CD8-positive, alpha-beta memory T cell (primary cell): Measurements from ENCODE around the gene PTGS1. TPM values are rescaled to one million over a fixed set of nuclear protein-coding genes. Genes with fewer than 3 reads are reported as not detected.

Experiments
- CTCF ChIA-PET: fragments of 350-600 bp; sonication (Branson Sonifier 250); formaldehyde crosslinking; loops from one replicate; lab custom pipeline; 2021; ENCODE audit warnings: antibody characterized with exemption; lab: Charles Lee
- POLR2A ChIA-PET: fragments of 350-600 bp; sonication (Branson Sonifier 250); formaldehyde crosslinking; loops from one replicate; lab custom pipeline; 2021; ENCODE audit warnings: antibody characterized with exemption; lab: Charles Lee
- DNase-seq, 5 donors: peaks; one replicate each; pipeline versions ENCODE4 v3.0.0 to v3.0.0-alpha.2; 2020 to 2022; ENCODE audit warnings: mixed read lengths in 1 of 5
- H3K27ac ChIP-seq: one replicate; pipeline ENCODE4 v1.7.0; 2013; ENCODE audit warnings: low read depth, mild to moderate bottlenecking, low read length, moderate library complexity
- H3K27me3 ChIP-seq: 2 replicates; pipeline ENCODE4 v1.7.0; 2013; ENCODE audit warnings: low read length, mild to moderate bottlenecking; ENCODE audit not compliant: insufficient read depth, poor library complexity, severe bottlenecking
- H3K36me3 ChIP-seq: 2 replicates; pipeline ENCODE4 v1.7.0; 2013; ENCODE audit warnings: mild to moderate bottlenecking, low read length, moderate library complexity; ENCODE audit not compliant: insufficient read depth
- H3K4me1 ChIP-seq: 2 replicates; pipeline ENCODE4 v1.7.0; 2013; ENCODE audit warnings: mild to moderate bottlenecking, low read length, moderate library complexity; ENCODE audit not compliant: insufficient read depth
- H3K4me3 ChIP-seq: 2 replicates; pipeline ENCODE4 v1.7.0; 2013; ENCODE audit warnings: mild to moderate bottlenecking, low read length
- H3K9me3 ChIP-seq: 2 replicates; pipeline ENCODE4 v1.7.0; 2013; ENCODE audit warnings: mild to moderate bottlenecking, low read length
- H3K27ac Mint-ChIP-seq, 8 donors: one replicate each; pipeline ENCODE4 v1.8.0; 2020 to 2021; ENCODE audit warnings: mixed read lengths in 8 of 8, mild to moderate bottlenecking in 6 of 8, inconsistent platforms in 3 of 8, moderate library complexity in 3 of 8
- H3K27me3 Mint-ChIP-seq, 2 donors: one replicate each; pipeline ENCODE4 v1.8.0; 2020 to 2021; ENCODE audit warnings: mixed read lengths in 2 of 2, mild to moderate bottlenecking in 1 of 2, moderate library complexity in 1 of 2
- H3K36me3 Mint-ChIP-seq, 3 donors: one replicate each; pipeline ENCODE4 v1.8.0; 2020 to 2021; ENCODE audit warnings: mixed read lengths in 3 of 3, inconsistent platforms in 1 of 3, mild to moderate bottlenecking in 1 of 3
- H3K4me1 Mint-ChIP-seq, 3 donors: one replicate each; pipeline ENCODE4 v1.8.0; 2020 to 2021; ENCODE audit warnings: mixed read lengths in 3 of 3, inconsistent platforms in 1 of 3, mild to moderate bottlenecking in 1 of 3
- H3K4me3 Mint-ChIP-seq, 7 donors: one replicate each; pipeline ENCODE4 v1.8.0; 2020 to 2021; ENCODE audit warnings: mixed read lengths in 7 of 7, mild to moderate bottlenecking in 6 of 7, moderate library complexity in 4 of 7, inconsistent platforms in 2 of 7
- H3K9me3 Mint-ChIP-seq, 5 donors: one replicate each; pipeline ENCODE4 v1.8.0; 2020 to 2022; ENCODE audit warnings: mixed read lengths in 5 of 5, mild to moderate bottlenecking in 3 of 5, moderate library complexity in 2 of 5, inconsistent platforms in 1 of 5
- polyA plus RNA-seq: library from polyadenylated mRNA; unstranded; fragments of 300-500 nt; fragmentation: Illumina TruSeq; gene quantifications from one replicate; pipeline ENCODE4 v1.2.3, GENCODE V29; 2021
- total RNA-seq, 2 experiments: library from RNA; stranded (reverse); gene quantifications; one replicate each; pipeline ENCODE4 v1.2.3, GENCODE V29; 2021

The PTGS1 gene
- total and polyA plus RNA-seq, 3 experiments from 2014 or later, result 0.27 to 0.44 TPM; not detected in 1

GRCh38 chr9:122389195-122389594 lies 18.4 kb downstream of the PTGS1 start:
- H3K9me3 Mint-ChIP-seq, result no peaks in the 10 kb centered on the region
- no peak overlapping the region for H3K4me3 Mint-ChIP-seq
- no peaks in the 10 kb centered on the region for H3K9me3 ChIP-seq
- H3K27me3 Mint-ChIP-seq, result peaks cover 13 to 23% of the 10 kb centered on the region in 2 donors
- ChIA-PET CTCF (interaction anchor here (1.2 kb wide), 1 partner anchor 38 kb away, joined by 3 read pairs; no protein-coding TSS in a partner anchor), POLR2A (no interaction called here)
- no peaks in the 10 kb centered on the region for H3K36me3 ChIP-seq
- H3K4me3 ChIP-seq, result no peak overlapping the region
- H3K27ac Mint-ChIP-seq, result no peak overlapping the region
- DNase-seq, result no peak
- no peak overlapping the region for H3K27ac ChIP-seq
- no peaks in the 10 kb centered on the region for H3K4me1 Mint-ChIP-seq
- H3K36me3 Mint-ChIP-seq, result no peaks in the 10 kb centered on the region
- H3K4me1 ChIP-seq, result no peaks in the 10 kb centered on the region
- H3K27me3 ChIP-seq, result peaks cover 7% of the 10 kb centered on the region

- Histone ChIP-seq H3K27me3 (peaks cover 11% of the 10 kb centered on the region), H3K4me3 (no peak overlapping the region), H3K36me3 (no peaks in the 10 kb centered on the region), H3K4me1 (no peaks in the 10 kb centered on the region), H3K9me3 (no peaks in the 10 kb centered on the region), H3K27ac (no peak overlapping the region)
- H3K4me3 Mint-ChIP-seq, result no peak overlapping the region
- H3K4me1 Mint-ChIP-seq, result no peaks in the 10 kb centered on the region
- H3K36me3 Mint-ChIP-seq, result no peaks in the 10 kb centered on the region
- no peak overlapping the region for H3K27ac Mint-ChIP-seq
- no peak for DNase-seq
- no peaks in the 10 kb centered on the region for H3K9me3 Mint-ChIP-seq
- CTCF ChIA-PET, result no interaction called here
- POLR2A ChIA-PET, result no interaction called here
- H3K27me3 Mint-ChIP-seq, result peaks cover 15 to 29% of the 10 kb centered on the region in 2 donors
Observed at GRCh38 chr9:122389799-122390481, 19.1 kb downstream of the PTGS1 start.

GRCh38 chr9:122392284-122392683 lies 21.5 kb downstream of the PTGS1 start:
- no peak overlapping the region for H3K27ac Mint-ChIP-seq
- ChIA-PET POLR2A (no interaction called here), CTCF (no interaction called here)

GRCh38 chr9:122392714-122393113 lies 21.9 kb downstream of the PTGS1 start:
- H3K9me3 Mint-ChIP-seq, result no peaks in the 10 kb centered on the region
- H3K4me3 Mint-ChIP-seq, result no peak overlapping the region
- Histone ChIP-seq H3K9me3 (no peaks in the 10 kb centered on the region), H3K4me3 (no peak overlapping the region), H3K27ac (no peak overlapping the region), H3K4me1 (no peaks in the 10 kb centered on the region), H3K27me3 (peaks cover 11% of the 10 kb centered on the region), H3K36me3 (no peaks in the 10 kb centered on the region)
- H3K27ac Mint-ChIP-seq, result no peak overlapping the region
- no peaks in the 10 kb centered on the region for H3K4me1 Mint-ChIP-seq
- DNase-seq, result no peak
- ChIA-PET CTCF (no interaction called here), POLR2A (no interaction called here)
- peaks cover 15 to 37% of the 10 kb centered on the region in 2 donors for H3K27me3 Mint-ChIP-seq
- peaks cover 0 to 4% (median 0%) of the 10 kb centered on the region in 3 donors for H3K36me3 Mint-ChIP-seq

More at GRCh38 chr9:122392284-122392683, 21.5 kb downstream of the PTGS1 start:
- no peak for DNase-seq
- Mint-ChIP-seq H3K4me1 (no peaks in the 10 kb centered on the region), H3K4me3 (no peak overlapping the region), H3K9me3 (no peaks in the 10 kb centered on the region), H3K27me3 (peaks cover 15 to 37% of the 10 kb centered on the region in 2 donors), H3K36me3 (peaks cover 0 to under 1% (median 0%) of the 10 kb centered on the region in 3 donors)
- Histone ChIP-seq H3K4me3 (no peak overlapping the region), H3K27ac (no peak overlapping the region), H3K9me3 (no peaks in the 10 kb centered on the region), H3K36me3 (no peaks in the 10 kb centered on the region), H3K27me3 (peaks cover 11% of the 10 kb centered on the region), H3K4me1 (no peaks in the 10 kb centered on the region)

- Mint-ChIP-seq H3K36me3 (peaks cover 0 to 4% (median 0%) of the 10 kb centered on the region in 3 donors), H3K27me3 (peaks cover 17 to 37% of the 10 kb centered on the region in 2 donors), H3K4me1 (no peaks in the 10 kb centered on the region), H3K4me3 (no peak overlapping the region), H3K27ac (no peak overlapping the region), H3K9me3 (no peaks in the 10 kb centered on the region)
- no peaks in the 10 kb centered on the region for H3K9me3 ChIP-seq
- no peak overlapping the region for H3K27ac ChIP-seq
- peaks cover 11% of the 10 kb centered on the region for H3K27me3 ChIP-seq
- no peak for DNase-seq
- no peaks in the 10 kb centered on the region for H3K4me1 ChIP-seq
- H3K4me3 ChIP-seq, result no peak overlapping the region
- POLR2A ChIA-PET, result no interaction called here
- CTCF ChIA-PET, result no interaction called here
- no peaks in the 10 kb centered on the region for H3K36me3 ChIP-seq
Observed at GRCh38 chr9:122393284-122393983, 22.6 kb downstream of the PTGS1 start.

GRCh38 chr9:122394265-122395125 lies 23.7 kb downstream of the PTGS1 start:
- Mint-ChIP-seq H3K4me3 (no peak overlapping the region), H3K4me1 (no peaks in the 10 kb centered on the region), H3K9me3 (peaks cover 3 to 6% (median 5%) of the 10 kb centered on the region in 5 donors), H3K27ac (no peak overlapping the region), H3K36me3 (peaks cover 0 to 4% (median 0%) of the 10 kb centered on the region in 3 donors), H3K27me3 (peaks cover 16 to 40% of the 10 kb centered on the region in 2 donors)
- Histone ChIP-seq H3K4me3 (no peak overlapping the region), H3K27ac (no peak overlapping the region), H3K36me3 (no peaks in the 10 kb centered on the region), H3K27me3 (peaks cover 11% of the 10 kb centered on the region), H3K9me3 (no peaks in the 10 kb centered on the region), H3K4me1 (no peaks in the 10 kb centered on the region)
- no peak for DNase-seq
- ChIA-PET CTCF (no interaction called here), POLR2A (no interaction called here)

GRCh38 chr9:122396614-122397148 lies 25.9 kb downstream of the PTGS1 start:
- H3K9me3 ChIP-seq, result no peaks in the 10 kb centered on the region
- H3K4me3 ChIP-seq, result no peak overlapping the region
- no peak overlapping the region for H3K4me3 Mint-ChIP-seq
- CTCF ChIA-PET, result no interaction called here
- H3K4me1 ChIP-seq, result no peaks in the 10 kb centered on the region
- peaks cover 7% of the 10 kb centered on the region for H3K27me3 ChIP-seq
- peaks cover 0 to 4% (median 0%) of the 10 kb centered on the region in 3 donors for H3K36me3 Mint-ChIP-seq
- peaks cover 13 to 42% of the 10 kb centered on the region in 2 donors for H3K27me3 Mint-ChIP-seq
- DNase-seq, result no peak
- H3K27ac ChIP-seq, result no peak overlapping the region
- H3K27ac Mint-ChIP-seq, result no peak overlapping the region
- no peaks in the 10 kb centered on the region for H3K4me1 Mint-ChIP-seq
- H3K36me3 ChIP-seq, result no peaks in the 10 kb centered on the region
- H3K9me3 Mint-ChIP-seq, result peaks cover 11 to 17% (median 13%) of the 10 kb centered on the region in 5 donors
- POLR2A ChIA-PET, result no interaction called here
